Activated CD4-positive, alpha-beta T cell treated with anti-CD3 and anti-CD28 coated beads for 36 hours (primary cell): ENCODE results near the gene BTRC. TPM values are rescaled to one million over a fixed set of nuclear protein-coding genes. Genes with fewer than 3 reads are reported as not detected.

ENCODE experiments used
- ATAC-seq: fragments of 200-7000 bp; cut with Tn5 transposase; one replicate; pipeline ENCODE4 v1.10.0; 2021; ENCODE audit warnings: mild to moderate bottlenecking, moderate library complexity
- CTCF ChIA-PET: fragments of 350-600 bp; sonication (Branson Sonifier 250); formaldehyde crosslinking; loops from one replicate; lab custom pipeline; 2021; ENCODE audit warnings: antibody characterized with exemption; lab: Charles Lee
- POLR2A ChIA-PET: fragments of 350-600 bp; sonication (Branson Sonifier 250); formaldehyde crosslinking; loops from one replicate; lab custom pipeline; 2021; ENCODE audit warnings: antibody characterized with exemption, inconsistent platforms; lab: Charles Lee
- DNase-seq: peaks from one replicate; pipeline ENCODE4 v3.0.0-alpha.2; 2020
- H3K27ac Mint-ChIP-seq: one replicate; pipeline ENCODE4 v1.8.0; 2021; ENCODE audit warnings: mixed read lengths
- H3K27me3 Mint-ChIP-seq: one replicate; pipeline ENCODE4 v1.8.0; 2021; ENCODE audit warnings: mixed read lengths
- H3K36me3 Mint-ChIP-seq: one replicate; pipeline ENCODE4 v1.8.0; 2021; ENCODE audit warnings: low read depth, mixed read lengths
- H3K4me1 Mint-ChIP-seq: one replicate; pipeline ENCODE4 v1.8.0; 2021; ENCODE audit warnings: mixed read lengths
- H3K4me3 Mint-ChIP-seq: one replicate; pipeline ENCODE4 v1.8.0; 2021; ENCODE audit warnings: mild to moderate bottlenecking, moderate library complexity, mixed read lengths
- H3K9me3 Mint-ChIP-seq: one replicate; pipeline ENCODE4 v1.8.0; 2021; ENCODE audit warnings: low read depth, mixed read lengths
- intact Hi-C, 2 experiments: fragments of 100-400 bp; cut with DNase I in 1 of 2; cut with micrococcal nuclease in 1 of 2; formaldehyde crosslinking; loops; one replicate each; pipeline versions ENCODE4 v1.14.2 to v1.15.1; 2022 to 2024; cut with DNase I, micrococcal nuclease
- total RNA-seq, 2 experiments: library from RNA; stranded (reverse); gene quantifications; one replicate each; pipeline ENCODE4 v1.2.3, GENCODE V29; 2021

Gene BTRC
- 10 to 100 TPM; 15.5 to 18.7 TPM for total RNA-seq

DNA sequence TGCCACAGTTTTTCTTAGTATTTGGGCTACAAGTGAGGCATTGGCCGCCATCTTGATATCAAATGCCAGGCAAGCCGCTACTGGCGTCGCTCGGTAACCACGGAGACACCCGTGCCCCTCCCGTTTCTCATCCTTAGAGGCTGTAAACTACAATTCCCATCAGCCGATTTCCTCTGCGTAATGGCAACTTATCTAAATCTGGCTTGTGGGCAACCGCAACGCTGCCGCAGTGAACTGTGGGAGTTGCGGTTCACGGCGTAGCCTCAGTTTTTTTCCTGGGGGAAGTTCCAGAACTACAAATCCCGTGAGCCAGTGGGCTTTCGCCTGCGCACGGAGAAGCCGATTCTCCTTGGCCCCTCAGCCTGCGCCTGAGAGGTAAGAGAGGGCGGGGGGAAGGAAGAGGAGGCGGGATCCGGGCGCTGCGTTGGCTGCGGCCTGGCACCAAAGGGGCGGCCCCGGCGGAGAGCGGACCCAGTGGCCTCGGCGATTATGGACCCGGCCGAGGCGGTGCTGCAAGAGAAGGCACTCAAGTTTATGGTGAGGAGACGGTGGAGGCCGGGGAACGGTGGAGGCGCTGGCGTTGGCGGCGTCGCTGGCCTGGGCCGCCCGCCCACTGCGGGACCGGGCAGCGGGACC, at the start of gene BTRC:
TSS of gene BTRC (plus strand) at position 474 of the 636 bp plus-strand sequence. CDS start at position 490, 16 bp downstream.
- Mint-ChIP-seq H3K27ac (peak within 1 kb of the TSS; percentile 94), H3K27me3 (peaks cover 12% of the 10 kb centered on the region), H3K9me3 (no peaks in the 10 kb centered on the region), H3K4me3 (peak within 1 kb of the TSS; percentile 91), H3K4me1 (peaks cover 27% of the 10 kb centered on the region), H3K36me3 (peaks cover 2% of the 10 kb centered on the region)
- intact Hi-C loops: loop anchor here (1.0 to 10.0 kb wide), 19 partner anchors 13 to 1498 kb away; partner anchors contain the start of genes BORCS7 (in 1 of the 2), DPCD (in 1 of the 2), KAZALD1 (in 1 of the 2) and MRPL43 (in 1 of the 2)
- peak; percentile 98 for ATAC-seq
- POLR2A ChIA-PET: no interaction called here
- peak; percentile 97 for DNase-seq
- CTCF ChIA-PET: interaction anchor here (0.5 to 1.3 kb wide), 4 partner anchors 12 to 129 kb away, joined by 3 to 4 read pairs (median 3); no protein-coding TSS in a partner anchor

- intact Hi-C loops: no loop called here
- no peaks in the 10 kb centered on the region for H3K9me3 Mint-ChIP-seq
- ChIA-PET CTCF (interaction anchor here (0.6 to 1.2 kb wide), 6 partner anchors 8 to 252 kb away, joined by 3 to 6 read pairs (median 3); no protein-coding TSS in a partner anchor), POLR2A (no interaction called here)
- no peaks in the 10 kb centered on the region for H3K4me1 Mint-ChIP-seq
- ATAC-seq (no peak), DNase-seq (no peak)
- no peak overlapping the region for H3K27ac Mint-ChIP-seq
- H3K27me3 Mint-ChIP-seq: peaks cover 28% of the 10 kb centered on the region
- no peaks in the 10 kb centered on the region for H3K36me3 Mint-ChIP-seq
- no peak overlapping the region for H3K4me3 Mint-ChIP-seq
Observed at GRCh38 chr10:101304316-101304715, 49.6 kb upstream of the BTRC start.

DNA sequence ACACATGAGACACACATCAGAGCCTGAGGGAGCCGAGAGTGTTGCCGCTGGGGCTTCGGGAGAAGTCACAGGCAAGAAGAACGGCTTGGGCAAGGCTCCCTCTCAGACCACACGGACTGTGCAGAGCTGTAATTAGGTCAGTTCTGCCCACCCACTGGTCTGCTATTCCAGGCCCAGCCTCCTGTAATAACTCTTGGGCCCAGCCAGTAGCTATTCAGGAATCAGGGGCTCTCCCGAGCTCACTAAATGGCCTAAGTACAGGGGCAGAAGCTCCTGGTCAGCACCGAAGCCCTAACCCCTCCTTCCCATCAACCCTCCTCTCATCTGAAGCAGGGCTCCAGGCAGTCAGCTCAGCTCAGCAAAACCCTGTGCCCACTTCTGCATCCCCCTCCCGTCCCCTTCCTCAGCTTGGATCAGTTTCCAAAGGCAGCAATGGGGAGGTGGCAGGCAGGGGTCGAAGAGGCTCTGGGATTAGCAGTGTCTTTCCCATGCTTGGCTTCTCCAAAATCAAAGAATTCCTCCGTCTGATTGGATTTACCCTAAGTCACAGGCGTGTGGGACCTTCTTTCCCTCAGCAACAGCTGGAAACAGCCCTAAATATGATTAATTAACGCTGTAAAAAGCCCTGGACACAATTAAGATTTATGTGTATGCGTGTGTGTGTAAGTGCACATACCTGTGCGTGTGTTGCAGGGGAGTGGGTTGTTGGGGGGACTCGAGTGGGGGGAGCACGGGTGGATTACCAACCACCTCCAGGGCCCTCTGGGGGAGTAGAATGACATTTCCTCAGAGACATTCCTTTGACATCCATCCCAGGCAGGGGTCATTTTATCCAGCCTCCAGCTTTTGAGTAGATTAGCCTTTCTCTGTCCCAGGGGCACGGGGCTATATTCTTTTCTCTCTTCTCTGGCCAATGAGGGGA, 48.4 kb upstream of the BTRC start:
- POLR2A ChIA-PET: interaction anchor here (0.6 kb wide), 1 partner anchor 77 kb away, joined by 4 read pairs; no protein-coding TSS in a partner anchor
- H3K27ac Mint-ChIP-seq: no peak overlapping the region
- CTCF ChIA-PET: interaction anchor here (1.0 to 1.4 kb wide), 5 partner anchors 29 to 264 kb away, joined by 3 to 4 read pairs (median 3); no protein-coding TSS in a partner anchor
- H3K4me1 Mint-ChIP-seq: peaks cover 2% of the 10 kb centered on the region
- intact Hi-C loops: no loop called here
- peaks cover 28% of the 10 kb centered on the region for H3K27me3 Mint-ChIP-seq
- no peak for ATAC-seq
- no peak overlapping the region for H3K4me3 Mint-ChIP-seq
- H3K9me3 Mint-ChIP-seq: no peaks in the 10 kb centered on the region
- DNase-seq: no peak
- H3K36me3 Mint-ChIP-seq: no peaks in the 10 kb centered on the region

DNA sequence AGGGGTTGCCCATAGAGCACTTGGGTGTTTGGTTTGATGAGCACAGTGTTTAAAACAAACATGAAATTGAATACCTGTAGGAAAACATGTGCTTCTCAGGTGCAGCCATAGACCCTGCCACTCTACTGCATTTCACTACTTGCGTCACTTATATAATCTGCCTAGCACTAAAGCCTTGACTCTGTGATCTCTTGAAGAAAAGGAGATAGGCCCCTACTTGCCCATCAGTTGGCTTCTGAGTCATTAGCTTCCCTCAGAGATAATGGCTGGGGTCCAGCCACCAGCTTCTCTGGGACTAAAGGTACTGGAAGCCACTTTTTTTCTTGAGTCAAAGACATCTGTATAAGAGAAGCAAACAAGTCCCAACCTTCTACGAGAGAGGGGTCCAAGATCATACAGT, 45.9 kb upstream of the BTRC start:
- ChIA-PET CTCF (interaction anchor here (0.6 to 1.5 kb wide), 4 partner anchors 13 to 94 kb away, joined by 3 to 5 read pairs (median 3); no protein-coding TSS in a partner anchor), POLR2A (no interaction called here)
- Mint-ChIP-seq H3K27me3 (peaks cover 49% of the 10 kb centered on the region), H3K27ac (no peak overlapping the region), H3K4me1 (peaks cover 7% of the 10 kb centered on the region), H3K9me3 (no peaks in the 10 kb centered on the region), H3K36me3 (no peaks in the 10 kb centered on the region), H3K4me3 (no peak overlapping the region)
- no peak for ATAC-seq
- intact Hi-C loops: no loop called here
- DNase-seq: no peak

DNA sequence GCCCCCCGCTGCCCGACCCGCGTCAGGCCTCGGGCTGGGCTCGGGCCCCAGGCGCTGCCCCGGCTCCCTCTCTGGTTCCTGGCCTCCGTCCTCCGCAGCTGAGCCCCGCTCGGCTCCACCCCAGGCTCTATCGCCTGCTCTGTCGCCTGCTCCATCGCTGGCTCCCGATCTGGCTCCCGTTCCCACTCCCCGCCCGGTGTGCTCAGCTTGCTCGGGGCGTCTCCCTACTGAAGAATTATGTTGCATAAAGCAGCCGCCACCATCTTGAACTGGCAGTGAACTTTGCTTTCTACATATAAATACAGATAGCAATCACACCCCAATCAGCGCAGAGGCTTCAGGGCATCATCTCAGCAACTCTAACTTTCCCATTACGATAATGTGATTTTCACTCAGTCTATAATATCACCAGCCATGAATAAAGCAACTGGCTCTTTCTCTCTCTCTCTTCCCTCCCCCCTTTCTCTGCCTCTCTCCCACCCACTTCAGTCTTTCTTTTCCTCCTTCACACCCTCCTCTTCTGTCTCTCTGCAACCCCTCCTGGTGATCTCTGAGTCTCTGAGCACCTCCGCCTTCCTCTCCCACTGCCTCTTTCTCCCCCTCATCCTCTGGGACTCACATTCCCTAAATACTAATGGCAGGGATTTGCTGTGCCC, 43.3 kb upstream of the BTRC start:
- no peak overlapping the region for H3K27ac Mint-ChIP-seq
- ATAC-seq: peak; percentile 39
- ChIA-PET POLR2A (interaction anchor here (0.7 kb wide), 1 partner anchor 153 kb away, joined by 4 read pairs; no protein-coding TSS in a partner anchor), CTCF (interaction anchor here (0.6 to 1.8 kb wide), 5 partner anchors 10 to 169 kb away, joined by 3 to 5 read pairs (median 4); no protein-coding TSS in a partner anchor)
- H3K36me3 Mint-ChIP-seq: no peaks in the 10 kb centered on the region
- intact Hi-C loops: no loop called here
- peaks cover 47% of the 10 kb centered on the region for H3K27me3 Mint-ChIP-seq
- DNase-seq: no peak
- peak overlapping the region; percentile 36 for H3K4me3 Mint-ChIP-seq
- peaks cover 7% of the 10 kb centered on the region for H3K4me1 Mint-ChIP-seq
- H3K9me3 Mint-ChIP-seq: no peaks in the 10 kb centered on the region

DNA sequence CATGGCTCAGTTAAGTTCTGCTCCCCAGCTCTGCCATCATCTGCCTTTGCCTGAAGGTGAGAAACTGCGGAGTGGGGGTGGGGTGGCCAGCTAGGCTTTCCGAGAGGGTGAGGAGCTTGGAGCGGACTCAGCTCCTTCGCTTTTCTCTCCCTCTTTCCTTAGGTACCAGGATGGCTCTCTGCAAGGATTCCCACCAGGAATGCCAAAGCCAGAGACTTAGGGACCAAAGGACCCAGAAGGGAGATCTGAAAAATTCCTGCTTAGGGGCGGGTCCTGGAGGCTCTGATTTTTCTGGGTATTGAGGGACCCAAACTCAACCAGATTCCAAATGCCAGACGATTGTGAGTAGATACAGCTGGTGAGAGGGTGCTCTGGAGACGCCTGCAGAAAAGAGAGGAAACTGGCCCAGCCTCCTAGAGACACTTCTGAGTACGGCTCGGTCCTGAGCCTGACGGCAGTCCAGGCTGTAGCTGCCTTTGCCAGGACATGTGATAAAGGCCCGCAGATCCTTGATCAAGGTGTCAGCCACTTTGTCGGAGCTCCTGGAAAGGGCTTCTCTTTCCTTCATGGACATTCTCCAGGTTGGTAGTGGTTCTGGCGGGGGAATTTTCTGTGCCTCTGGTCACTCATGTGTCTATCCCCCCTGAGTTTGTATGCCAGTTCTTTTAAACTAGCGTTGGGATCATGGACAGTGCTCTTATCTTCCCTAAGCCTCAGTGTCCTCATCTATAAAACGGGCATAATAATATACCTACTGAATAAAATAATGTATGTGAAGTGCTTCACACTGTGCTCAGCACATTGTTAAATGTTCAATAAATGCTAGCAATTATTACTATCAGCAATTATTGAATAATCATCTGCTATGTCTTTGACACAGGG, 42.5 kb upstream of the BTRC start:
- no peaks in the 10 kb centered on the region for H3K9me3 Mint-ChIP-seq
- H3K4me1 Mint-ChIP-seq: peaks cover 7% of the 10 kb centered on the region
- peaks cover 47% of the 10 kb centered on the region for H3K27me3 Mint-ChIP-seq
- H3K27ac Mint-ChIP-seq: no peak overlapping the region
- intact Hi-C loops: no loop called here
- H3K36me3 Mint-ChIP-seq: no peaks in the 10 kb centered on the region
- ATAC-seq: peak; percentile 70
- POLR2A ChIA-PET: no interaction called here
- peak overlapping the region; percentile 36 for H3K4me3 Mint-ChIP-seq
- peak; percentile 50 for DNase-seq
- CTCF ChIA-PET: interaction anchor here (0.7 to 1.6 kb wide), 8 partner anchors 9 to 169 kb away, joined by 3 to 7 read pairs (median 4); no protein-coding TSS in a partner anchor

- no peak overlapping the region for H3K4me3 Mint-ChIP-seq
- H3K4me1 Mint-ChIP-seq: no peaks in the 10 kb centered on the region
- peaks cover 9% of the 10 kb centered on the region for H3K27me3 Mint-ChIP-seq
- no peak for DNase-seq
- intact Hi-C loops: no loop called here
- ChIA-PET POLR2A (no interaction called here), CTCF (interaction anchor here (0.7 to 0.8 kb wide), 2 partner anchors 147 to 156 kb away, joined by 3 read pairs; no protein-coding TSS in a partner anchor)
- no peak overlapping the region for H3K27ac Mint-ChIP-seq
- H3K9me3 Mint-ChIP-seq: no peaks in the 10 kb centered on the region
- H3K36me3 Mint-ChIP-seq: no peaks in the 10 kb centered on the region
- no peak for ATAC-seq
Observed at GRCh38 chr10:101319241-101319915, 34.6 kb upstream of the BTRC start.

- H3K4me1 Mint-ChIP-seq: no peaks in the 10 kb centered on the region
- no peaks in the 10 kb centered on the region for H3K36me3 Mint-ChIP-seq
- no peaks in the 10 kb centered on the region for H3K9me3 Mint-ChIP-seq
- no peak overlapping the region for H3K27ac Mint-ChIP-seq
- ChIA-PET POLR2A (no interaction called here), CTCF (interaction anchor here (1.3 to 1.4 kb wide), 2 partner anchors 9 to 13 kb away, joined by 3 to 5 read pairs; no protein-coding TSS in a partner anchor)
- ATAC-seq (no peak), DNase-seq (no peak)
- H3K4me3 Mint-ChIP-seq: no peak overlapping the region
- intact Hi-C loops: no loop called here
- peaks cover 8% of the 10 kb centered on the region for H3K27me3 Mint-ChIP-seq
Observed at GRCh38 chr10:101321073-101321472, 32.9 kb upstream of the BTRC start.

- ChIA-PET POLR2A (no interaction called here), CTCF (no interaction called here)
- ATAC-seq (no peak), DNase-seq (no peak)
- H3K9me3 Mint-ChIP-seq: no peaks in the 10 kb centered on the region
- no peak overlapping the region for H3K4me3 Mint-ChIP-seq
- no peaks in the 10 kb centered on the region for H3K36me3 Mint-ChIP-seq
- H3K4me1 Mint-ChIP-seq: no peaks in the 10 kb centered on the region
- intact Hi-C loops: no loop called here
- peaks cover 12% of the 10 kb centered on the region for H3K27me3 Mint-ChIP-seq
- no peak overlapping the region for H3K27ac Mint-ChIP-seq
Observed at GRCh38 chr10:101322266-101323108, 31.5 kb upstream of the BTRC start.
